DMS153 treated with DMSO at 0.1 percent for 48 hours (cell line): ENCODE results near the gene RALGAPA2.

Experiments used
- DNase-seq: peaks from one replicate; lab custom pipeline; 2025; ENCODE audit not compliant: unreplicated experiment; lab: John Stamatoyannopoulos, UW

RALGAPA2 gene

GRCh38 chr20:20343932-20344331 lies 368.5 kb downstream of the RALGAPA2 start:
- DNase-seq = no peak
